LNCAP (cell line): Measurements from ENCODE around the gene EIF6.

Experiments
- CTCF ChIP-seq: fragments of 450-650 bp; IDR thresholded peaks from 2 replicates; pipeline ENCODE4 v1.5.1; 2017; ENCODE audit warnings: mild to moderate bottlenecking

EIF6 gene

GRCh38 chr20:35307666-35308653 is 23.4 kb upstream of the EIF6 start:
- no peak for TF ChIP-seq CTCF

GRCh38 chr20:35306931-35307517 is 22.5 kb upstream of the EIF6 start:
- peak; percentile 77; the same call in 1 of the 2 replicates for TF ChIP-seq CTCF

GRCh38 chr20:35305682-35306556 is 21.3 kb upstream of the EIF6 start:
- no peak for TF ChIP-seq CTCF

GRCh38 chr20:35304956-35305355 is 20.4 kb upstream of the EIF6 start:
- TF ChIP-seq CTCF, result no peak

- TF ChIP-seq CTCF, result peak; percentile 89
Observed at GRCh38 chr20:35303735-35304491, 19.3 kb upstream of the EIF6 start.

- no peak for TF ChIP-seq CTCF
Observed at GRCh38 chr20:35303382-35303734, 18.8 kb upstream of the EIF6 start.
